Stimulated activated CD4-positive, alpha-beta T cell treated with anti-CD3 and anti-CD28 coated beads, Interleukin-15, amount 100 ng/mL, for 24 hours (primary cell): Measurements from ENCODE around the gene HLCS.

Experiments
- DNase-seq: peaks from one replicate; pipeline ENCODE4 v3.0.0-alpha.2; 2020

The HLCS gene

DNA sequence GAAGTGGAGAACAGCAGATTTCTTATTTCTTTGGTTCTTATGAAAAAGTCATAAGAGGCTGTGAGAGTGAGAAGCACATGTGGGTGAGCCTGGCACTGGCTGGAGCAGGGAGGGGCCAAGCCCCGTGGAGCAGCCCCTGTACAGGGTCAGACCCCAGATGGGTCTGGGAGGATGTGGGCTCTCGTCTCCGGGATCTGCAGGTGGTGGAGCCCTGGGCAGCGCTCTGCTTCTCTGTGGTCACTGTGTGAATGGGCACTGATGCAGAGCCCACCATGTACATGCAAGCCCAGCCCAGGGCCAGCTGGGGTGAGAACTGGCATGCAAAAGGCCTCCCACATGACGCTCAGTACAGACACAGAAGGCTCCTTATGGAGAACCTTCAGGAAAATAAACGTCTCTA lies 200.0 kb downstream of the HLCS start:
- DNase-seq = no peak

DNA sequence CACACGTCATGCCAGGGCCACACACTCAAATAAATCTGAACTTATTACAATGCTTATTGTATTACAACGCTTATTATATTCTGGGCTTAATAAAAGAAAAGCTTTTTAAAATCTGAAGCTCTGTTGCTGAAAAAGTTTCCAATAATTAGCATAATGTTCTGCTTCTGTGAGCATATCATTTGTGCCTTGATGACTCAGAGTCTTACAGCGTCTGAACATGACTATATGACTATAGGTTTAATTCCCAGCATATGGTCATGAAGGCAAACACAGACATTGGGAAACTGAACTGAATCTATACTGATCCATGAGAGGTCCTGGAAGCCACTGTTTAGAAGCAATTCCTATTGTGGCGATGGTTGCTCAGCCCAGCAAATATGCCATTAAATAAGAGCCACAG lies 201.2 kb downstream of the HLCS start:
- DNase-seq = no peak

DNA sequence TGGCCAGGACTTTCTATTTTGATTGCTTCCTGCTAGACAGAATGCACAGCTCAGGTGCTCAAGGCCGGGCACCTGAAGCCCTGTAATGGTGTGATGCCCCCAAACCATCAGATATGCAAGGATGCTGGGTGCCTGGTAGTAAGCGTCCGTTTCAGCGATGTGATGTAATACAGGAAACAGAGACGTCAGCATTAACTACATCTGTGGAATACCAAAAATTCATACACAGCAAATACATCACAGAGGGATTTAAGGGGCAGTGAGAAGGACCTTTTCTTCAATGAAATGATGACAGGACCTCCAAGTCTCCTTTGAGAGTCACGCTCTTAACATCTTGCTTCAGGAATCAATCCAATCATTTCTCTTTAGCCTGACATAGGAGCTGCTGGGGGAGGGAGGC lies 203.2 kb downstream of the HLCS start:
- no peak for DNase-seq

DNA sequence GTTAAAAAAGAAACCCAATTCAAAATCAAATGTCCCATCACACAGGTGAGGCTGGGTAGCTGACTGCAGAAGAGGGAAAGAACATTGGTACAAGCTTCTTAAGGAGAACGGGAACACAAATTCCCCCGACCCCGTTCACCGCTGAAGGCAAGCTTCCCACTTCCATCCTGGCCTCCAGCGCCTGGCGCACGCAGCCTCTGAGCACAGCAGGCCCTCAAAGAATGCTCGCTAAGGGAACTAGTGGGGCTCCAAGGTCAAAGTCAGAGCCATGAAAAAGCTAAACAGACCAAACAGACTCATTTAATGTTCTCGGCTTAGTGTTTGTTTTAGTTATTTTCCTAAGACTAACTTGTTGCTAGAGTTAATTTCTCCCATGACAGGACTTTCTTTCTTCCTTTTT lies 203.8 kb downstream of the HLCS start:
- no peak for DNase-seq

DNA sequence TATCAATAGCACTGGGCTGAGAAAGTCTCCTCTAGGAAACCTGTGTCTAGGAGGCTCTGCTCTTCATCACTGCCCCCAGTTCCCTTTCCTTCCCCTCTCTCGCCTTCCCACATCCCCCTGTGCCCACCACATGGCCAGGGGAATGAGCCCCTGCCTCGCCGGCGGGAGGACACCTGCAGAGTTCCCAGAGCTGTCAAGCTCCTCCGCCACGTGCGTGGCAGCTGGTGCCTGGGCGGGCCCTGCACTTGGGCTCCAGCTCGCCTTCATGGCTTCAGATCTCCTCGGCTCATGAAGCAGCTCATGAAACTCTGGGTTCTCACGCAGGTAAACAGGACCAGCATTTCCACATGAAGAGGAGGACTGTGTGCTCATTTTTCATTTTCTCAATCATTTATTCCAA lies 204.8 kb downstream of the HLCS start:
- DNase-seq = no peak

DNA sequence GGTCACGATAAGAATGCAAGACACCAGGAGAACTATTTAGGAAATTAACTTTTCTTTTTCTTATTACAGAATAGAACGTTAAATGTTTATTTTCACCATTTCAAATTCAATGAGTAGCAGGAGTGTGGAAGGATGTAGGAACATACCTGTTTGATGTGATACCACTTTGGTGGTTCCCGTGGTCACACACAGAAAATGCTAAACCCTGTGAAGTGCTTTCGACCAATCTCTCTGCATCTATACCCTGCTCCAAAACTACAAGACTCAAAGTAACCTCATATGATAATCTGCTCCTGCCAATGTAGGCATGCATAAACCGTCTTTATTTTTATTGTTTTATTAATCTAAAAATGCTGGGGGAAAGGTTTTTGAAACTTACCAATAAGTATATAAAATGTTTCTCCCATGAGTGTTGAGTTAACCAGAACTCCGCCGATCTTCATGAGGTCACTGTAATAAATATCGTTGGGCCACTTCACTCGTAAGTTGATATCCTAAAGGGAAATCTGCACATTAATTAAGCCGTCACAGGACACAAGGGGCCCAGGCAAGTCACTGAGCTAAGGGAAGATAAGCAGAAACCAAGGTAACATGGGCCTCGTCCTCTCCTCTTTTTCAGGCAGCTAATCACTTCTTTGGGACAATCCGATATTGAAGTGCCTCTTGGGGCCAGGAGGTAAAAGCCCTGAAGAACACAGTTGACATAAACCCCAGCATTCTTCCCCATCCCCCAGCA lies 207.0 kb downstream of the HLCS start:
- no peak for DNase-seq

DNA sequence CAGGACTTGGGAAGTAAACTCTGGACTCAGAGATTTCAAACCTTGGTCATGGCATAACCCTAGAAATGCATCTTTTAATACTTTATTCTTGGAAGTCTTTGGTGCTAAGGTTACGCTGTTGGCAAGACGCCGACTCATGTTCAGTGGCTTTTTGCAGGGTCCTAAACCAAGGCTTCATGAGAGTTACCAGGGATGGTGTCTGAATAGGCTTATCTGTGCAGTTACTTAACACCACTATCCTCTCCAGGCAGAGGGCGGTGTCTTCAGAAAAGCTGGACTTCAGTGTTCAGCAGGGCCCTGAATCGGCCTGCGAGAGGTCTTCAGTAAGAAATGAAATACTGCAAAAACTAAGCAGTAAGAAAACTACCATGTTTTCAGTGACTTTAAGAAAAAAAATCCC lies 209.3 kb downstream of the HLCS start:
- no peak for DNase-seq

DNA sequence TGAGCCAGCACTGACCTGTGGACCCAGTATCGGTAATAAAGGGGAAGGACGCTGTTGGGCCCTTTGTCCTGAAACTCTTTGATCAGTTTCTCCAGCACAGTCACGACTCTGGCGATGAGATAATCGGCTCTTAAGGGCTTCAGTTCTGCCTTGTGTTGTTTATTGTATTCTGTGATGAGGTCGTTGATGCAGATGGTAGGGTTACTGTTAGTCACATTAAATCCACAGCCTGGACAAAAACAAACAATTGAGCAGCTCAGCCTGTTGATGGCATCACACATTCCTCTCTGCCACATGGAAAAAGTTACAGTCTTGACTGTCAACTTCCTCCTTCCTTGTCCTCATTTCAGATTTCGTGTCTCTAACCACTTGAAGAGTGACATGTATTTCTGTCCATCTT lies 209.9 kb downstream of the HLCS start:
- DNase-seq = no peak

GRCh38 chr21:36754241-36754898 lies 212.1 kb downstream of the HLCS start:
- no peak for DNase-seq

- DNase-seq = no peak
Measured at GRCh38 chr21:36753556-36753955, 212.9 kb downstream of the HLCS start.

GRCh38 chr21:36751383-36751782 lies 215.1 kb downstream of the HLCS start:
- DNase-seq = no peak

DNA sequence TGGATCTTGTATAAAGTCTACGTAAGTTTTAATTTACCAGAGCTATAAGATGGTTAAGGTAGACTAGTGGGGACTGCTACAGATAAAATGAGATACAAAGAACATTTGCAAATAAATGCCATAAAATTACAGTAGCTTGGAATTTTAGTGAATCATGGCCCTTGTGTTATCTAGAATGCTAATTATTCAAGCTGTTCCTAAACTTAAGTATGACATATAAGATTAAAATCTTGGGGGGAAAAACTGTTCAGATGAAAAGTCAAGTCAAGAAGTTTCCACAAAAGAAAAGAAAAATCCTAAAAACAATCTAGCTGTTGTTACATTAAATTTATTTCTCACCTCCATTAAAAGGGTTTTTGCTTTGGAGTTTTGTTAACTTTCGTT lies 215.9 kb downstream of the HLCS start:
- no peak for DNase-seq

DNA sequence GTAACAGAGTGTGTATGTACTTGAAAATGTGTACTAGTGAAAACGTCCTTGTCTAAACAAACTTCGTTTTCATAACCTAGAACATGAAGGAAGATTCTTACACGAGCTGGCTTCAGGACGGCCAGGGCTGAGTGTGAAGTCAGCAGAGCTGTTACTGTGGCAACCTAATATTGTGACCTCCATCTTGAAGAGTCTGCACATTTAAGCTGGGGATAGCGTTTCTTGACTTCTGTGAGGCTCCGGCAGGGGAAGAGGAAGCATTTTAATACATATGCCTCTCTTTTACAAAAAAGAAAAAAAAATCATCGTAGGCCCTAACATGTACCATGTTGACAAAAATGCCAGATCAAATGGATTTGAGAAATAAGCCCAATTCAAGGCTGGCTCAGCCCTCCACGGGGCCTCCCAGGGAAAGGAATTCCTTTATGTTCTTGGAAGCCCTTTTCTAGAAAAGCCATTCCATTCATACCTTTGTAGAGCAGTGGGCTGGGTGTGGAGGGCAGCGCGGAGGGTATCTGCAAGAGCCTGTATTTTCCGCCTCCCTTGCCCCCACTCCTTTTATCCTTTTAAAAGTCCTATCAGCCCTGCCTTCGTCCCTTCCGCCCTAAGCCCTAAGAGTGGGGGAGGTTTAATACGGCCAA lies 216.4 kb downstream of the HLCS start:
- no peak for DNase-seq

DNA sequence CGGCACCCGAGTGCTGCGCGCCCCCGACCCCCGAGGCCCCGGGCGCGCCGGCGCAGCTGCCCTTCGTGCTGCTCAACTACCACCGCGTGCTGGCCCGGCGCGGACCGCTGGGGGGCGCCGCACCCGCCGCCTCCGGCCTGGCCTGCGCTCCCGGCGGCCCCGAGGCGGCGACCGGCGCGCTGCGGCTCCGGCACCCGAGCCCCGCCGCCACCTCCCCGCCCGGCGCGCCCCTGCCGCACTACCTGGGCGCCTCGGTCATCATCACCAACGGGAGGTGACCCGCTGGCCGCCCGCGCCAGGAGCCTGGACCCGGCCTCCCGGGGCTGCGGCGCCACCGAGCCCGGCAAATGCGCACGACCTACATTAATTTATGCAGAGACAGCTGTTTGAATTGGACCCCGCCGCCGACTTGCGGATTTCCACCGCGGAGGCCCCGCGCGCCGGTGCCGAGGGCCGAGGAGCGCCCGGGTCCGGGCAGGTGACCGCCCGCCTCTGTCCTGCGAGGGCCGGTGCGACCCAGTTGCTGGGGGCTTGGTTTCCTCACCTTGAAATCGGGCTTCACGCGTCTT lies 218.6 kb downstream of the HLCS start:
- peak; percentile 71 for DNase-seq

DNA sequence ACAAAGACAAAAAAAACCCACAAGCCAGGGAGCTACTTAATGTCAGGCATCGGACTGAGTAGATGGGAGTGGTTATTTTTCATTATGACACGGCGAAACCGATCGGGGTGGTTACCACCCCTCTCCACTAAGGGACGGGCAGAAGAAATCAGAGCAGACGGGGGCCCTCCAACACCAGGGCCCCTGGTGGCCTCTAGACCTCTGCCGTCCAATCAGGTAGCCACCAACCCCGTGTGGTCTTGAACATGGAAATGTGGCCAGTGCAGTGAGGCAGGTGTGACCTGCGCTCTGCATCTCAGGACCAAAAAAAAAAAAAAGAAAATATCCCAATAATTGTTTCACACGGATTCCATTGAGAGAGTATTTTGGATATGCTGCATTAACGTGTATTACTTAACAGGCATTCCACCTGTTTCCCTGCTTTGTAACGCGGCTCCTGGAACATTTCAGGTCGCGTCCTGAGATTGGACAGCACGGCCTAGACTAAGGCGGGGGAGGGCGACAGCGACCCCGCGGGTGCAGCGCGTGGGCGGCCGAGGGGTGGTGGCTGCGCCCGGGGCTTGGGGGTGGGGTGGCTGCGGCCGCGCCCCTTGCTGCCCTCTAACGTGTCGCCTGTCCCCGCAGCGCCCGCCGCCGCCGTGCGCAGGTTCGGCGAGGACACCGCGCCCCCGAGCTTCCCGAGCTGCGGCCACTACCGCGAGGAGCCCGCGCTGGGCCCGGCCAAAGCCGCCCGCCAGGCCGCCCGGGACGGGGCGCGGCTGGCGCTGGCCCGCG lies 219.2 kb downstream of the HLCS start:
- DNase-seq = no peak

DNA sequence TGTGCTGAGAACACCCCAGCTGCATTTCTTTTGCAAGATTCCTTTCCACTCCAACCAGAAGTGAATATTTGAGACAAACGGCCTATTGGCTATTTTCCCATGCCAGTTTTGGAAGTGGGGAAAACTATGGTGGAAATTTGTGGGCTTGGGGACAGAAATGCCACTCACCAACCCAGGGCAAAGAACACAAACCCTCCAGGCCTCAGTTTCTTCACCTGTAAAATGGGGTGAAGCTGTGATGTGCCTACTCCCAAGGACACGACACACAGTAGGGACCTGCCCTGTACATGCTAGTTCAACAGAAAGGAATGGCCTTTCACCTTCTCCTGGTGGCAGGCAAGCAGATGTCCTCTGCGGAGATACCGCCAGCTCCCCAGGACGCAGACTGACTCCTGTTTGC lies 221.0 kb downstream of the HLCS start:
- no peak for DNase-seq

GRCh38 chr21:36744560-36745231 lies 221.8 kb downstream of the HLCS start:
- no peak for DNase-seq

DNA sequence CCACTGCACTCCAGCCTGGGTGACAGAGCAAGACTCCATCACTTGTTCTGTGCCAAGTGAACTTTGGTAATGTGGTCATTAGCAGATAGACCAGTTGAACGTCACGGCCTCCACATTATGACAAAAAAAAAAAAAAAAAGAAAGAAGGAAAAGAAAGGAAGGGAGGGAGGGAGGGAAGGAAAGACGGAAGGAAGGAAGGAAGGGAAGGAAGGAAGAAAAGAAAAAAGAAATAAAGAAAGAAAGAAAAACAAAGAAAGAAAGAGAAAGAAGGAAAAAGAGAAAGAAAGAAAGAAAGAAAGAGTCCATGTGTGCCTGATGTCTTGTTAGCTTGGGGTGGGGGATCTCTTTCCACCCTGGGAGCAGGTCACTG lies 222.3 kb downstream of the HLCS start:
- DNase-seq = no peak

DNA sequence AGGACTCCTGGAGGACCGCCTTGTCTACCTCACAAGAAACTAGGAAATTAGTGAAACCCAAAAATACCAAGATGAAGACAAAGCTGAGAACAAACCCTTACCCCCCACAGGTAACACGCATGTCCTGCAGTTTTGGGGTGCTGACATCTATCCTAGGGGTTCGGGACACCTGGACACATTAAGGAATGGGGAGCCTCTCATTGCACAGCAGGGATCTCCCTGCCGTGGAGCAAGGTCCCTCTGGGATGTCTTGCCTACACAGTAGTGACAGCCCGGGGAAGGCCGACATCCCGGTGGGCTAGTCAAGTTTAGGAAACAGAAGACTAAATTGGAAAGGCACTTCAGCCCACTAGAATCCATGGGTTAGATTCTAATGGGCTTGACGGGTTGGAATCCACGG lies 223.0 kb downstream of the HLCS start:
- DNase-seq = no peak

DNA sequence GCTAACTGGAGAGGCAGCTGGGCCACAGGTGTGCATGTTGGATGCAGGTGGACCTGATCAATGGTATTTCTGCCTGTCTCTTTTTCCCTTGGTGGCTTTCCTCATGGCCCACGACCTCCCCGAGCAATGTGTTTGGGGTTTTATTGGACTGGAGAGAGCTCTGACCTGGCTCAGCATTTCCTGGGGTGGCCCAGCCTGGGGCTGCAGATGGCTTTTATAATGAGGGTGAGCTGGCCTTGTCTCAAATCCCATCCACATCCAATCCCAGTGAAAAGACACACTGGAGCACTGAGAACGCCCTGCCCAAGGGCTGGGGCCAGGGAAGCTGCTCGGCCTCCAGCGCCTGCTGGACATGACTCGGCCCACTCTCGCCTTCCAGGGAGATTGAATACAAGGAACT lies 223.5 kb downstream of the HLCS start:
- DNase-seq = no peak

DNA sequence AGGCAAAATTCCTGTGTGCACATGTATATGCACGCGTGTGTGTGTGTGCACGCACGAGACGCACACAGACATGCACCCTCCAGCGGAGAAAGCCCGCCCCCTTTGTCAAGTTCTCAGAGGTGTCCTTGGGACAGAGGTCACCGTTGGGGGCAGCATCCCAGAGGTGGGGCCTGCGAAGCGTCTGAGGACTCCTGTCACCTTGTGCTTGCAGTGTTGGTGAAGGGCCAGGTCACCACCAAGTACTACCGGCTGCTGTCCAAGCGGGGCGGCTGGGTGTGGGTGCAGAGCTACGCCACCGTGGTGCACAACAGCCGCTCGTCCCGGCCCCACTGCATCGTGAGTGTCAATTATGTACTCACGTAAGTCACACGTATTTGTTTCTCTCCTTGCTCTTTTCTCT lies 225.0 kb downstream of the HLCS start:
- no peak for DNase-seq

- DNase-seq = no peak
Measured at GRCh38 chr21:36738489-36739126, 227.9 kb downstream of the HLCS start.
